Measurements from ENCODE around the gene MGST3. TPM values are rescaled to one million over a fixed set of nuclear protein-coding genes. Genes with fewer than 3 reads are reported as not detected.

Gene MGST3
- polyA plus RNA-seq, 3 donors: 57.9 to 228 (median 189) TPM

DNA sequence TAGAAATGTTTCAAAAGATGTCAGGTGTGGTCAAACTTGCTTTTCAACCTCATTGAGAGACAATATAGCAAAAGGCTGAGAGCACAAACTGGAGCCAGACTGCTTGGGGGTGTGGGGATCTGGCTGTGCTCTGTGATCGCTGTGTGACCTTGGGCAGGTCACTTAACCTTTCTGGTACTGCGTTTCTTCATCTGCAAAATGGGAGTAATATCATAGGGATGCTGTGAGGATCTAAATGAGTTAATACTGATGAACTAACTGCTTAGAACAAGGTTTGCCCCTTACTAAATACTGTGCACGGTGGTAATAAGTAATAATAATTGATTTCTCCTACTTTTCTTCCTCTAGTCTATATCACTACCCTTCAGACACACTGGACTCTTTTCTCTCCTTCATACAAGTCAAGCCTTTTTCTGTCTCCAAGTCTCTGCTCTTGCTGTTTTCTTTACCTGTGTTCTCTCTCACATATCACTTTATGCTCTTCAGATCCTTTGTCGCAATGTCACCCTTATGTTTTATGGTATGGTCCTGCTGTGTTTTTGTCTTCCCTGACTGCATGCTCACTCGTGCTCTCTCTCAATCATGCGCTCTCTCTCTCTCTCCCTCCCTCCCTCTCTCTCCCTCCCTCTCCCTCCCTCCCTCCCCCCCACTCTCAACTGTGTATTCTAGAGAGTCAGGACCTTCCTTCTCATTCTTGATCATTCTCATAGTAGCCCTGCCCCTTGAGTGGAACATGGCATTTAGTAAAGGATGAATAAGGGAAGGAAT is 3.3 kb downstream of the MGST3 start:
- Histone ChIP-seq H3K4me3 (replicated peaks in 1 of 3; ENCODE audit: low read depth in 2 of 3, low read length in 3 of 3) (no peak overlapping the region), H3K79me2 (ENCODE audit: insufficient read depth, low read length) (peaks cover 83% of the 10 kb centered on the region), H3K9ac (ENCODE audit: insufficient read depth, low read length, poor library complexity, severe bottlenecking) (no peak overlapping the region), H3K36me3 (replicated peaks in 1 of 2; ENCODE audit: control insufficient read depth in 1 of 2, insufficient read depth in 2 of 2, low read length in 2 of 2) (peaks cover 3 to 19% of the 10 kb centered on the region in 2 donors), H3K4me2 (replicated peaks; ENCODE audit: extremely low read depth, low read length, poor library complexity, severe bottlenecking) (no peak overlapping the region), H3K4me1 (ENCODE audit: control insufficient read depth in 1 of 2, insufficient read depth in 2 of 2, low read length in 2 of 2) (peaks cover 38 to 64% of the 10 kb centered on the region in 2 donors), H3K27me3 (ENCODE audit: control insufficient read depth in 2 of 2, insufficient read depth in 2 of 2, low read length in 2 of 2) (no peaks in the 10 kb centered on the region), H3K27ac (ENCODE audit: low read depth in 1 of 2, low read length in 2 of 2) (no peak overlapping the region), H3K9me3 (replicated peaks in 1 of 2; ENCODE audit: control insufficient read depth in 1 of 2, insufficient read depth in 1 of 2, low read length in 2 of 2) (no peaks in the 10 kb centered on the region), H4K20me1 (ENCODE audit: insufficient read depth, low read length) (peaks cover 19% of the 10 kb centered on the region), H2AFZ (ENCODE audit: insufficient read depth, low read depth, low read length, poor library complexity, severe bottlenecking) (no peak overlapping the region)
- Mint-ChIP-seq H3K9me3 (peaks cover 0 to 7% (median 0%) of the 10 kb centered on the region in 7 donors), H3K4me1 (peaks cover 47% of the 10 kb centered on the region), H3K36me3 (peaks cover 20 to 24% of the 10 kb centered on the region in 2 donors), H3K4me3 (no peak overlapping the region), H3K27me3 (ENCODE audit: low read depth in 3 of 3) (no peaks in the 10 kb centered on the region), H3K27ac (peak overlapping the region in 1 of 7 donors; percentile 63)
- TF ChIP-seq CTCF (IDR thresholded peaks at IDR 0.05): no peak
- 100% methylated on average over 1 of the region's 6 CpGs for WGBS (ENCODE audit: insufficient coverage)
- intact Hi-C loops (cut with micrococcal nuclease): loop anchor here (5.0 to 10.0 kb wide), 5 partner anchors 33 to 130 kb away; partner anchors contain the start of genes ALDH9A1 (in 2 of the 2) and TMCO1 (in 1 of the 2)
- DNase-seq: no peak

DNA sequence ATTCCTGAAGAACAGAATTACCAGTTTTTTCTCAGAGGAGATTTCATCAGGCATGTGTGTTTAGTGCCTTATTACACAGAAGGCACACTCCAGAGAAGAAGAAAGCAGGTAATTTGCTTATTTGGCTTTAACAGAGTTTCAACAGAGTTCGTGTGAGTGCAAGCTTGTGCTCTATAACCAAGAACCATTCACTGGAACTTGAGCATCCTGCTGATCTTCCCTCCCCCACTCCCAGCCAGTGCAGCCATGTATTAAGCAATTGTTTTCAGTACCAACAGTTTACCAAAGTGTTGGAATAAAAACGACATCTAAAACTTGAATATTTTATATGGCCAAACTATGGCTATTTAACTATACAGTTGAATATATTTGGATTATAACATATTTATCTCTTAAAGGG is 4.3 kb downstream of the MGST3 start:
- TF ChIP-seq CTCF (IDR thresholded peaks at IDR 0.05): no peak
- H3K4me3 ChIP-seq (replicated peaks in 1 of 3; ENCODE audit: low read depth in 2 of 3, low read length in 3 of 3): no peak overlapping the region
- Mint-ChIP-seq H3K4me1 (peaks cover 41% of the 10 kb centered on the region), H3K27ac (peak overlapping the region in 1 of 7 donors; percentile 58), H3K9me3 (peaks cover 0 to 7% (median 0%) of the 10 kb centered on the region in 7 donors), H3K4me3 (no peak overlapping the region), H3K27me3 (ENCODE audit: low read depth in 3 of 3) (no peaks in the 10 kb centered on the region), H3K36me3 (peaks cover 24 to 28% of the 10 kb centered on the region in 2 donors)
- H4K20me1 ChIP-seq (ENCODE audit: insufficient read depth, low read length): peaks cover 23% of the 10 kb centered on the region
- H3K4me1 ChIP-seq (ENCODE audit: control insufficient read depth in 1 of 2, insufficient read depth in 2 of 2, low read length in 2 of 2): peaks cover 30 to 54% of the 10 kb centered on the region in 2 donors
- no peak overlapping the region for H2AFZ ChIP-seq (ENCODE audit: insufficient read depth, low read depth, low read length, poor library complexity, severe bottlenecking)
- H3K27ac ChIP-seq (ENCODE audit: low read depth in 1 of 2, low read length in 2 of 2): no peak overlapping the region
- H3K36me3 ChIP-seq (replicated peaks in 1 of 2; ENCODE audit: control insufficient read depth in 1 of 2, insufficient read depth in 2 of 2, low read length in 2 of 2): peaks cover 3 to 29% of the 10 kb centered on the region in 2 donors
- DNase-seq: no peak
- intact Hi-C loops (cut with micrococcal nuclease): loop anchor here in 1 of 2 donors (10.0 kb wide), 2 partner anchors 59 to 129 kb away; partner anchors contain the start of genes ALDH9A1 and TMCO1
- no CpG with 5 or more reads among the region's 2 CpGs for WGBS (ENCODE audit: insufficient coverage)
- H3K9me3 ChIP-seq (replicated peaks in 1 of 2; ENCODE audit: control insufficient read depth in 1 of 2, insufficient read depth in 1 of 2, low read length in 2 of 2): no peaks in the 10 kb centered on the region
- H3K9ac ChIP-seq (ENCODE audit: insufficient read depth, low read length, poor library complexity, severe bottlenecking): no peak overlapping the region
- H3K27me3 ChIP-seq (ENCODE audit: control insufficient read depth in 2 of 2, insufficient read depth in 2 of 2, low read length in 2 of 2): no peaks in the 10 kb centered on the region
- no peak overlapping the region for H3K4me2 ChIP-seq (replicated peaks; ENCODE audit: extremely low read depth, low read length, poor library complexity, severe bottlenecking)
- H3K79me2 ChIP-seq (ENCODE audit: insufficient read depth, low read length): peaks cover 92% of the 10 kb centered on the region

Data from CD14-positive monocyte (primary cell).